HG03066 (cell line): ENCODE data around the gene STAT3.
"Not testable (repeated sequence)": the region's sequence is repeated elsewhere in the genome, so short reads cannot be mapped to it uniquely, and the experiment has no call there.

Experiments
- ATAC-seq: cut with Tn5 transposase; IDR thresholded peaks from one replicate; pipeline ENCODE4 v1.9.1; 2021; ENCODE audit warnings: low read depth; ENCODE audit not compliant: unreplicated experiment

Gene STAT3

GRCh38 chr17:42321555-42321954 is 66.7 kb downstream of the STAT3 start:
- ATAC-seq: no peak

DNA sequence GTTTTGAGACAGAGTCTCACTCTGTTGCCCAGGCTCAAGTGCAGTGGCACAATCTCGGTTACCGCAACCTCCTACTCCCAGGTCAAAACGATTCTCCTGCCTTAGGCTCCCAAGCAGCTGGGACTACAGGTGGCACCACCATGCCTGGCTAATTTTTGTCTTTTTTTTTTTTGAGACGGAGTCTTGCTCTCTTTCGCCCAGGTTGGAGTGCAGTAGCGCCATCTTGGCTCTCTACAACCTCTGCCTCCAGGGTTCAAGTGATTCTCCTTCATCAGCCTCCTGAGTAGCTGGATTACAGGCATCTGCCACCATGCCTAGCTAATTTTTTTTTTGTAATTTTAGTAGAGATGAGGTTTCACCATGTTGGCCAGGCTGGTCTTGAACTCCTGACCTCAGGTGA is 70.3 kb downstream of the STAT3 start:
- not testable (repeated sequence) for ATAC-seq

- ATAC-seq: no peak
Observed at GRCh38 chr17:42317266-42317845, 70.9 kb downstream of the STAT3 start.

DNA sequence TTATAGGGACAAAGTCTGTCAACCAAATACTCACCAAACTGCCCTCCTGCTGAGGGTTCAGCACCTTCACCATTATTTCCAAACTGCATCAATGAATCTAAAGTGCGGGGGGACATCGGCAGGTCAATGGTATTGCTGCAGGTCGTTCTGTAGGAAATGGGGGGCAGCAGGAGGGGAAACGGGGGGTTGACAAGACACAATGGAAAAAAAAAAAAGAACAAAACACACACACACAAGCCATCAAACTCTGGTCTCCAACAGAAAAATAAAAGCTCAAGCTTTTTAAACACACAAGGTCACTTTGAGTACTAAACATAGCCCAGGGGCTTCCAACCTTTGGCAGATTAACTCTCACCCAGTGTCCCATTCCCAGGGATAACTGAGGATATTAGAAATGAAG is 71.5 kb downstream of the STAT3 start:
- no peak for ATAC-seq

- no peak for ATAC-seq
Observed at GRCh38 chr17:42315402-42316156, 72.7 kb downstream of the STAT3 start.

DNA sequence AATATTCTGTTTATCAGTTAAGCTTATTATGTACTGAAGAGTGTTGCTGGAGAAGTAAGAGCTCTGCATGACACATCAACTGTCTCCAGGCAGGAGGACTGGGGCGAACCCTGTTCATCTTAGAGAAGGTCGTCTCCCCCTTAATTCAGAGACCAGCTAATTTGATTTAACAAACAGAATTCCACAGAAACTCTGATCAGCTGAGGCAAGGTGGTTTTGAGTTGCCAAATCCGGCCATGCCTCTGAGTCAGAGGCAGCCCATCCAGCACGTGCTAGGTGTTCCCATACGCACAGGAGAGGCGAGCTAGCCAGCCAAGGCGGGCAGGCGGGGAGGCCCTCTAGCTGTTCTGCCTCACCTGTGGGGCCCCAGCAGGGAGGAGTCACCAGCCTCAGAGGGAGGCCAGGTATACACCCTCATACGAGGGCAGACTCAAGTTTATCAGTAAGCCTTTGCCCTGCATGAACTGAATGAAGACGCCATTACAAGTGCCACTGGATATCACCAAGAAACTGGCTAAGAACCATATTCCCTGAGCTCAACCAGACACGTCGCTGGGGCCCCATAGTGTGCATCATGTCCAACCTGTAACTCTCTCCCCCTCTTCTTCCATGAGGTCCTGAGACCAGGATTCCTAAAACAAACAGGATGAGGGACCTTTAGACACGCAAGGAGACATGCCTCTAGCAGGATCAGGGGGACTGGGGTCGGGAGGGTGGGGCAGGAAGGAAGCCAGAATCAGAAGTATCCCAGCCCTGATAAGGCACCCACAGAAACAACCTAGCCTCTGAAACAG is 74.3 kb downstream of the STAT3 start:
- no peak for ATAC-seq

DNA sequence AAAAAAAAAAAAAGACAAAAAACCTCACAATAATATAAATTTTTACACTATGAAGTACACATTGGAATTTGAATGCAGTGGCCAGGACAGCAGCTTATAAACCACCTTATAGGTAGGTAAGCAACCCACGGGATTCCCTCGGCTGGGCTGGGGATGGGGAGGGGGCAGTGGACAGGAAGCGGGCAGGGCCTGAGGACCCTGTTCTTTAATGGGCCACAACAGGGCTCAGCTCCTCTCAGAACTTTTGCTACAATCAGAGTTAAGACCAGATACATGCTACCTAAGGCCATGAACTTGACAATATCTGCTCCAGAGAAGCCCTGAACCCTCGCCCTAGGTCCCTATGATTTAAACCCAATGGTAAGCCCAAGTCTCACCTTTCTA is 74.9 kb downstream of the STAT3 start:
- ATAC-seq: no peak

GRCh38 chr17:42312285-42313130 is 75.7 kb downstream of the STAT3 start:
- no peak for ATAC-seq

GRCh38 chr17:42312035-42312284 is 76.3 kb downstream of the STAT3 start:
- no peak for ATAC-seq

- ATAC-seq: no peak
Observed at GRCh38 chr17:42311240-42312034, 76.8 kb downstream of the STAT3 start.

DNA sequence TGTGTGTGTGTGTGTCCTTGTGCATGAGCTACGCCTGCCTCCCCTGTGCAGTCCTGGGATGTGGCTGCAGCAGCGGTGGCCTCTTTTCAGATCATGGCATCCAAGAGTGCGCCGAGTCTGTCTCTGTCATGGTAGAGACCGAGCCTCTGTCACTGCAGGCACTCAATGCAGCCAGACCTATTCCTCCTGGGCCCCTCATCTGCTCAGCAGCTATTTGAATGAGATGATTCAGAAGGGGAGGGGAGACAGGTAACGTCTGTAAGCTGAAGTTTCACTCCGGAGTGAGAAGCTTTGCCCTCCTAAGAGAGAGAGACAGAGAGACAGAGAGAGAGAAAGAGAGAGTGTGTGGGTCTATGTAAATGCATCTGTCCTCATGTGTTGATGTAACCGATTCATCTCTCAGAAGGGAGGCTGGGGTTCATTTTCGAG is 77.4 kb downstream of the STAT3 start:
- no peak for ATAC-seq

DNA sequence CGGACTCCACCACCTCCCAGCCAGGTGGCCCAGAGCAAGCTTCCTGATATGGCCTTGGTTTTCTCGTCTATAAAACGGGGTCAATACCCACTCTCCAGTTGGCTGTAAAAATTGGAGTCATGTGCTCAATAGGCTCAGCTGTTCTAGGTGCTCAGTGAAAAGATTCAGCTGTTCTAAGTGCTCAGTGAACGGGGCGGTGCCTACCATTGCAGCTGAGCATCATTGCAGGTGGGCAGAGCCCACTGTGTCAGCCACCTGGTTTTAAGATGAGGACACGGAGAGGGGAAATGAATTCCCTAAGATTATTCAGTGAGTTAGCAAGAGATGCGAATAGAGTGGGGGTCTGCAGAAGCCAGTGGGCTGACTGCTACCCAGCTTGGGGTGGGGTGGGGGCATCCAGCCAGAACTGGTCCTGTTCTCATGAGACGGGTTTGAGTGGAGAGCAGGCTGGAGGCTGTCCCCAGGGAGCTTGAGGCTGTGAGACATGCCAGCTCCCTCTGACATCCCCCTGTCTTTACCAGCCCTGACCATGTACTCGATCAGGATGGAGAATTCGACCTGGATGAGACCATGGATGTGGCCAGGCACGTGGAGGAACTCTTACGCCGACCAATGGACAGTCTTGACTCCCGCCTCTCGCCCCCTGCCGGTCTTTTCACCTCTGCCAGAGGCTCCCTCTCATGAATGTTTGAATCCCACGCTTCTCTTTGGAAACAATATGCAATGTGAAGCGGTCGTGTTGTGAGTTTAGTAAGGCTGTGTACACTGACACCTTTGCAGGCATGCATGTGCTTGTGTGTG is 78.1 kb downstream of the STAT3 start:
- ATAC-seq: no peak

DNA sequence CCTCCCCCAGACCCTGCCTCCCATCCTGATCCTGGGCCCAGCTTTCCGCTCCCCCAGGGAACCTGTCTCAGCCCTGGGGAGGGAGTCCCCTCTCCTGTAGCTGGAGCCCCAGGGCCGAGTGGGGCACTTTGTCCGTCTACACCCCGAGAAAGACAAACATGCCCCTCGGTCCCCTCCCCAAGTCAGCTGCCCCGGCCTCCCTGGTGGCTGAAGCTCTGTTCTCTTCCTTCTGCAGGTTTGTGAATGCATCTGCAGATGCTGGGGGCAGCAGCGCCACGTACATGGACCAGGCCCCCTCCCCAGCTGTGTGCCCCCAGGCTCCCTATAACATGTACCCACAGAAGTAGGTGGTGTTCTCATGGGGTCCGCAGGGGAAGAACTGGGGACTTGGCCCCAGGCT is 79.1 kb downstream of the STAT3 start:
- ATAC-seq: no peak

GRCh38 chr17:42308446-42308845 is 79.8 kb downstream of the STAT3 start:
- no peak for ATAC-seq

- no peak for ATAC-seq
Observed at GRCh38 chr17:42307362-42307927, 80.8 kb downstream of the STAT3 start.

- ATAC-seq: no peak
Observed at GRCh38 chr17:42306385-42306667, 81.9 kb downstream of the STAT3 start.

DNA sequence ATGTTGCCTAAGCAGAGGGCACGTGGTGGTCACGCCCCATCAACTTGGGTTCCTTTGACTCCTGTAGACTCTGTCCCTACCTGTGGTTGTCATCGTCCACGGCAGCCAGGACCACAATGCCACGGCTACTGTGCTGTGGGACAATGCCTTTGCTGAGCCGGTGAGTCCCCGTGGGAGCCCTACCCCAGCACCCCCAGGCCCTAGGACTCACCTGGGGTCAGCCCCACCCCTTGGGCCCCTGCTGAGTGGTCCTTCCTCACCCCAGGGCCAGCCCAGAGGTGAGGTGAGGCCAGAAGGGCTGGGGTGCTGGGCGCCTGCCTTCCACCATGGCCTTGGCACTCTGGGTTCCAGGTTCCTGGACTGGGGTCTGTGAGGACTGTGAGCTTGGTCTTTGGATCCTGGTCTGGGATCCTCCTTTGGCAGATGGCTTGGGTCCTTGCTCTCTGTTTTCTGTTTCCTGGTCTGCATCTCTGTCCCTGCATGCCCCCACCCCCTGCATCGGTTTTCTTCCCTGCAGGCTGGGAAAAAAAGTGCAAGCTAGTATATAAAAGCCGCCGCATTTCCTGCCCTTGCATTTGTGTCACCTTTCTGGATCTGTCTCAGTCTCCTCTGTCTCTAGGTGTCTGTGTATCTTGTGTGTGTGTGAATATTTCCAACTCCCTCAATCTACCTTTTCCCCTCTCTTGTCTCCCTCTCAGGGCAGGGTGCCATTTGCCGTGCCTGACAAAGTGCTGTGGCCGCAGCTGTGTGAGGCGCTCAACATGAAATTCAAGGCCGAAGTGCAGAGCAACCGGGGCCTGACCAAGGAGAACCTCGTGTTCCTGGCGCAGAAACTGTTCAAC is 82.5 kb downstream of the STAT3 start:
- no peak for ATAC-seq

- ATAC-seq: not testable (repeated sequence)
Observed at GRCh38 chr17:42305031-42305330, 83.3 kb downstream of the STAT3 start.
